GM10847 (cell line): ENCODE results near the gene COL7A1.

ENCODE experiments used
- POLR2A ChIP-seq: IDR thresholded peaks from 2 replicates; pipeline ENCODE4 v1.6.1; 2011; ENCODE audit not compliant: insufficient read length; ENCODE audit errors: extremely low read depth

The COL7A1 gene

DNA sequence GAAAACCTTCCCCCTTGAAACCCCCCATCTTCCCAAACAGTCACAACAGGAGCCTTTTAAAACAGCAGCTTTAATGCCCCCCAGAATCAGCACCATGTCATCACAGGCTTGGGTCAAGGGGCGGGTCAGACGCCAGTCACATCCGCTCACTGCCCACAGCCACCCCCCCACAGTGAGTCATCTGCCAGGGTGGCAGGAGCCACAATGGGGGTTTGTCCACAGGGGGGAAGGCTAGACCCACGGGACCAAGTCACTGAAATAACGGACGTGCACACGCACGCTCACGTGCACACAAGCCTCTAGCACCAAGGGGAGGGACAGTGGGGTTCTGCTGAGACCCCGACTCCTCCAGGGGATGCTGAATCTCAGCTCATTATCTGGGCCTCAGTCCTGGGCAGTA lies 31.1 kb downstream of the COL7A1 start:
- no peak for TF ChIP-seq POLR2A

- TF ChIP-seq POLR2A, result no peak
These were observed 31.7 kb downstream of the COL7A1 start, which contains the start of gene UCN2 for GRCh38 chr3:48563382-48563918. UCN2 (minus strand) TSS chr3:48563781; CDS start chr3:48563124, 657 bp downstream.

- no peak for TF ChIP-seq POLR2A
These were observed 32.6 kb downstream of the COL7A1 start for GRCh38 chr3:48562367-48563095.

GRCh38 chr3:48561045-48561736 lies 33.9 kb downstream of the COL7A1 start:
- no peak for TF ChIP-seq POLR2A

- TF ChIP-seq POLR2A, result no peak
These were observed 34.5 kb downstream of the COL7A1 start for GRCh38 chr3:48560648-48561018.

DNA sequence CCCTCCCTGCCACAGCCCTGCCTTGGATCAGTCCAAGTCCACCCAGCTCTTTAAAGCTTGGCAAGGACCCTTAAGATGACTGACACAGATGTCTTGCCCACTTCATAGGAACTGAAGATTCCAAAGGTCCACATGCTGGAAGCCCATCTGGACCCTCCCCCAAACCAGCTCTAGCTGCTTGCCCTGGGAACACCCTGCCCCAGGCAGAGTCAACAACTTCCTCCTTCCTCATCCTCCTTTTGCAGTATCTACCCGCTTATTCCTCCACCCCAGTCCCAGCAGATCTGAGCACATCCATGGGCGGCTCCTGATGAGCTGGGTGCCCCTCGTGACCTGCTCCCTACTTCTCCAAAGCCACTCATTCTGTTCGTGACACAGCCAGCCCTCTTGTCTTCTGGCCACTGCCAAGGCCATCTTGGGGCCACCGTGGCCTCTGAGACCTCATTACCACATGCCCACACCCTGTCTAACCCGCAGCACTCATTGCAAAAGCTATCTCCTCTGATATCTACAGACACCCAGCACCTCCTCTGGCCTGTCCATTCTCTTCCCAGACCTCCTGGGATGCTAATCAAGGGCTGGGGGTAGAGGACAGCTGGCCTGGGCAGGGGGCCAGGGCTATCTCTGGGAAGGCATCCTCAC lies 36.5 kb downstream of the COL7A1 start:
- TF ChIP-seq POLR2A, result no peak

DNA sequence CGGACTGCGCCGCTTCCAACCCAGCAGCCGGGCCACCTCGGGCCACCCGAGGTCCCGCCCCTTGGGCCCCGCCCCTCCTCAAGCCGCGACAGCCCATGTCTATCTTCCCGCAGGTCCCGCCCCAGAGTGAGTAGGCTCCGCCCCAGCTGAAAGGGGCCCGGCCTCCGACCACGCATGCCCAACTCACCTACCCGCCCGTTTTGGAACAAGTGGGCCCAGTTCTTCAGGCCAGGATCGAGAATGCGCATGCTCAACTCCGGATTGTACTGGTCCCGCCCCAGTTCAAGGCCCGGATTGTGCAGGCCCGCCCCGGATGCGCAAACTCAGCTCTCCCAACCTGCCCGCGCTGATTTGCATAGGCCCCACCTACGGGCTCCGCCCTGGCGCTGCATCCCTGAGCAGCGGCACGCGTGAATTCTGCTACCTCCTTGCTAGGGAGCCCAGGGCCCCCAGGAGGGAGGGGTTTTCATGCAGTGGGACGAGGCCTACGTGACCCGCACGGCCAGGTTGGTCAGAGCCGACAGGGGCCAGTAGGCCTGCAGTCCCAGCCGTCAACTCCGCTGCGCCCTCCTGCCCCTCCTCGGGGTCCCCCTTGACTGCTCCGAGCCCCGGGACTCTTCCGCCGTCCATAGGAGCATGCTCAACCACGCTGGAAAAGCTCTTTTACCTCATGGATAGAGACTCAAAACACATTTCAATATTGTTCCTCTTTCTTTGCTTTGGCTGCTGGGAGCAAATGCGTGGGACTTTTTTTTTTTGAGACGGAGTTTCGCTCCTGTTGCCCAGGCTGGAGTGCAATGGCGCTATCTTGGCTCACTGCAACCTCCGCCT lies 38.1 kb downstream of the COL7A1 start, which contains the start of gene PFKFB4:
PFKFB4 (minus strand) TSS at position 8 of the 831 bp plus-strand sequence. CDS start 26 bp downstream, outside the sequence.
- peak; percentile 58 for TF ChIP-seq POLR2A

- TF ChIP-seq POLR2A, result no peak
These were observed 39.0 kb downstream of the COL7A1 start for GRCh38 chr3:48555949-48556795.

DNA sequence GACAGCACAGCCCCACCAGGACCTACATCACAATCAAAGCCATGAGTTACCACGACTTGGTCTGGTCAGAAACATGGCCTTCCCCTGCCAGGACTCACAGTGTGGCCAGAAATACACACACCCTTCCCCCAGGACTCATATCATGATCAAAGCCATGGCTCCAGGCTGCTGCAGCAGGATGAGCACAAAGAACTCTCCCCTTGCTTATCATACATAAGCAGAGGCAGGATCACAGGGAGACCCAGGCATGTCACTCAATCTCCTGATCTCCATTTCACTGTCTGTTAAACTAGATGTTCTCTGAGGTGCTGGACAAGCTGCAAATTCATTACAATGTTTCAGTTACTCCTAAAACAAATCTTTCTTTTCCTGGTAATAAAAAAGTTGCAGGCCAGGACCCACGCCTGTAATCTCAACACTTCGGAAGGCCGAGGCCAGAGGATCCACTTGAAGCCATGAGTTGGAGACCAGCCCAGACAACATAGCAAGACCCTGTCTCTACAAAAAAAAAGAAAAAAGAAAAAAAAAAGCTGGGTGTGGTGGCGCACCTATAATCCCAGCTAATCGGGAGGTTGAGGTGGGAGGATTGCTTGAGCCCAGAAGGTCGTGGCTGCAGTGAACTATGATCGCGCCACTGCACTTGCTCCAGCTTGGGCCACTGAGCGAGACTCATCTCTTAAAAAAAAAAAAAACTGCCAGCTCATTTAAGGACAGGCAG lies 39.7 kb downstream of the COL7A1 start:
- no peak for TF ChIP-seq POLR2A

- TF ChIP-seq POLR2A, result no peak
These were observed 41.0 kb downstream of the COL7A1 start for GRCh38 chr3:48553886-48554845.

DNA sequence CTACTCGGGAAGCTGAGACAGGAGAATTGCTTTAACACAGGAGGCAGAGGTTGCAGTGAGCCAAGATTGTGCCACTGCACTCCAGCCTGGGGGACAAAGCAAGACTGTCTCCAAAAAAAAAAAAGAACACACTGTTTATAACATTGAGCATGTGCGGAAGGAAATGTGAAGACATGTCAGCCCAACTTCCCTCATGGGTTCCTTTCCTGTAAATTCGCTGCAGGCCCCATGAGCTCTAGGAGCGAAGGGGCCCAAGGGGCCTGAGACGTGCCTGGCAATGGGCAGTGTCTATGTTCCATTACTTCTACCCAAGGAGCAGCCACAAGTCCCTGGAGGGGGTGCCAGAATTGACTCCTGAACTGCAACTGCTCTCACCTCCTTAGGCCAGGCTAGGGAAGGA lies 41.8 kb downstream of the COL7A1 start:
- no peak for TF ChIP-seq POLR2A

DNA sequence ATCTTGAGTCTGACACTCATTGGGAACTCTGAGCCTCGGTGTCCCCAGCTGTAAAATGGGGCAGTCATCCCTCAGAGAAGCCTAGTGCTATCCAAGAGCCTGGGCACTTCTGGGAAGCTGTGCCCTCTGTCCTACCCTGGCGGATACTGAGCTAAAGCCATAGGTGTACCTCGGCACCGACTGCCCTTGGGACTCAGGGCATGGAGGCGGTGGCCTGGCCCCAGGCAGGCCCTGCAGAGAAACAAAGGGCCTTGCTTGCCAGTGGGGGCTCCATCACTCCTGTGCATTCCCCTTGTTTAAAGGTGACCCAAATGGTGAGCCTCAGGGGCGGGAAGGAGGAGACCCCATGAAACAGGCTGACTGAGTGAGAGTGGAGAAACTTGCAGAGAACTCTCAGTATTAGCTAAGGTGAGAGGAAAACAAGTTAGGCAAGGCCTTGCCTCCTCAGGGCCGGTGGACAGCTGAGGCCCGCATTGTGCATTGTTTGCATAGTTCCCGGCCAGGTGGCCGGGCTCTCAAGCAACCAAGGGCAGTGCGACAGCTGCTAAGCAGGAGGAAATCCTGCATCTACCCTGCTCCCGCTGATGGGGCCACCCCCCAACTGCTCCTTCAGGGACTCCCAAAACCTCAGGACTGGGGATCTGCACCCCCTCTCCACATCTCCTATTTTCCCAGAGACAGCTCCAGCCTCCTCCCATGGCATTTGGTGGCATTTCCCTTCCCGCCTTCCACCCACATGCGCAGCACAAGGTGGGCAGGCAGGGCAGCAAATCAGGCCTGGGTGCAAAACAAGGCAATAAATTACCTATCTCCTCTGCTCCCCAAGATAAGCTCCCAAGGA lies 42.8 kb downstream of the COL7A1 start:
- TF ChIP-seq POLR2A, result no peak
